Measurements from ENCODE around the gene ANKS1B. TPM values are rescaled to one million over a fixed set of nuclear protein-coding genes. Genes with fewer than 3 reads are reported as not detected.

ANKS1B gene
- total RNA-seq, 1 experiment from 2014 or later: 5.8 TPM

- peaks cover 13% of the 10 kb centered on the region for H3K9me3 Mint-ChIP-seq
- H3K27ac Mint-ChIP-seq: peak overlapping the region; percentile 91
- H3K4me1 Mint-ChIP-seq: peaks cover 42% of the 10 kb centered on the region
- no peak for DNase-seq (ENCODE audit: low spot score)
- no peaks in the 10 kb centered on the region for H3K27me3 Mint-ChIP-seq (ENCODE audit: low read depth)
- POLR2A ChIA-PET: no interaction called here
- peak; percentile 53 for ATAC-seq
- H3K36me3 Mint-ChIP-seq: peaks cover 6% of the 10 kb centered on the region; the same call in 1 of the 2 replicates
- CTCF ChIA-PET: interaction anchor here (1.2 to 1.9 kb wide), 2 partner anchors 111 to 235 kb away, joined by 4 to 15 read pairs; no protein-coding TSS in a partner anchor
- TF ChIP-seq TEAD4 (CRISPR knock-in tag; IDR thresholded peaks at IDR 0.05) (no peak), CBFB (CRISPR knock-in tag; IDR thresholded peaks at IDR 0.05; ENCODE audit: low read depth) (no peak), GTF2I (CRISPR knock-in tag; conservative IDR thresholded peaks at IDR 0.05) (no peak), ZNF671 (CRISPR knock-in tag; IDR thresholded peaks at IDR 0.05) (no peak), TEAD1 (CRISPR knock-in tag; IDR thresholded peaks at IDR 0.05) (no peak), ZBTB21 (CRISPR knock-in tag; IDR thresholded peaks at IDR 0.05; ENCODE audit: borderline replicate concordance) (no peak), EMX1 (CRISPR knock-in tag; IDR thresholded peaks at IDR 0.05) (no peak), NFYB (CRISPR knock-in tag; conservative IDR thresholded peaks at IDR 0.05; ENCODE audit: low read depth) (no peak)
- peak overlapping the region; percentile 53 for H3K4me3 Mint-ChIP-seq
Observed at GRCh38 chr12:99154983-99155336, 829.8 kb downstream of the ANKS1B start.

GRCh38 chr12:99154216-99154982, 830.3 kb downstream of the ANKS1B start:
- ChIA-PET CTCF (interaction anchor here (1.2 to 1.9 kb wide), 2 partner anchors 110 to 236 kb away, joined by 4 to 15 read pairs; no protein-coding TSS in a partner anchor), POLR2A (no interaction called here)
- Mint-ChIP-seq H3K4me3 (peak overlapping the region; percentile 53), H3K9me3 (peaks cover 7% of the 10 kb centered on the region), H3K27ac (peak overlapping the region; percentile 91), H3K36me3 (peaks cover 6% of the 10 kb centered on the region; the same call in 1 of the 2 replicates), H3K4me1 (peaks cover 42% of the 10 kb centered on the region), H3K27me3 (ENCODE audit: low read depth) (no peaks in the 10 kb centered on the region)
- no peak for TF ChIP-seq MAX (CRISPR knock-in tag; IDR thresholded peaks at IDR 0.05)
- TF ChIP-seq ZNF532 (CRISPR knock-in tag; IDR thresholded peaks at IDR 0.05; ENCODE audit: borderline replicate concordance): no peak
- no peak for TF ChIP-seq PREB (CRISPR knock-in tag; IDR thresholded peaks at IDR 0.05; ENCODE audit: borderline replicate concordance)
- no peak for TF ChIP-seq JUN (CRISPR knock-in tag; IDR thresholded peaks at IDR 0.05)
- TF ChIP-seq KAT7 (CRISPR knock-in tag; IDR thresholded peaks at IDR 0.05; ENCODE audit: borderline replicate concordance): no peak
- no peak for TF ChIP-seq GABPB1 (CRISPR knock-in tag; IDR thresholded peaks at IDR 0.05)
- no peak for TF ChIP-seq E2F5 (CRISPR knock-in tag; IDR thresholded peaks at IDR 0.05)
- TF ChIP-seq CREM (CRISPR knock-in tag; IDR thresholded peaks at IDR 0.05): no peak
- TF ChIP-seq ATF2 (CRISPR knock-in tag; IDR thresholded peaks at IDR 0.05; ENCODE audit: borderline replicate concordance, low read depth): no peak
- TF ChIP-seq FOXJ3 (CRISPR knock-in tag; IDR thresholded peaks at IDR 0.05; ENCODE audit: borderline replicate concordance): no peak
- TF ChIP-seq IRF2 (CRISPR knock-in tag; IDR thresholded peaks at IDR 0.05; ENCODE audit: borderline replicate concordance, low read depth): no peak
- no peak for TF ChIP-seq CBFB (CRISPR knock-in tag; IDR thresholded peaks at IDR 0.05; ENCODE audit: low read depth)
- TF ChIP-seq OVOL2 (CRISPR knock-in tag; IDR thresholded peaks at IDR 0.05; ENCODE audit: borderline replicate concordance): no peak
- TF ChIP-seq ZMAT4 (CRISPR knock-in tag; IDR thresholded peaks at IDR 0.05): no peak
- DNase-seq (ENCODE audit: low spot score) (peak; percentile 11), ATAC-seq (peak; percentile 85)
